Measurements from ENCODE around the gene MXD4.

The MXD4 gene

DNA sequence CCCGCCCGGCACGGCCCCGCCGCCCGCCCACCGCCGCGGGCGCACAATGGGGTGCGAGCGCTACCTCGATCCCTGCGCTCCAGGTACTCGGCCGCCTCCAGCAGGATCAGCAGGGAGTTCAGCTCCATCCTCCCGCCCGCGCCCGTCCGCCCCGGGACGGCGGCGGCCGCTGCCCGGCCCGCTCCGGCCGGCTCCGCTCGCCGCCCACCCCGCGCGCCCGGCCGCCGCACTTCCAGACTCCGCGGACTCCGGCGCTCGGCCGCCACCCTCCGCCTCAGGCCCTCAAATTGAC, at the start of gene MXD4:
Gene MXD4 (minus strand): TSS at position 257 of the 292 bp plus-strand sequence. CDS start 129 bp downstream, at position 128.
- DNase-seq, result no peak

DNA sequence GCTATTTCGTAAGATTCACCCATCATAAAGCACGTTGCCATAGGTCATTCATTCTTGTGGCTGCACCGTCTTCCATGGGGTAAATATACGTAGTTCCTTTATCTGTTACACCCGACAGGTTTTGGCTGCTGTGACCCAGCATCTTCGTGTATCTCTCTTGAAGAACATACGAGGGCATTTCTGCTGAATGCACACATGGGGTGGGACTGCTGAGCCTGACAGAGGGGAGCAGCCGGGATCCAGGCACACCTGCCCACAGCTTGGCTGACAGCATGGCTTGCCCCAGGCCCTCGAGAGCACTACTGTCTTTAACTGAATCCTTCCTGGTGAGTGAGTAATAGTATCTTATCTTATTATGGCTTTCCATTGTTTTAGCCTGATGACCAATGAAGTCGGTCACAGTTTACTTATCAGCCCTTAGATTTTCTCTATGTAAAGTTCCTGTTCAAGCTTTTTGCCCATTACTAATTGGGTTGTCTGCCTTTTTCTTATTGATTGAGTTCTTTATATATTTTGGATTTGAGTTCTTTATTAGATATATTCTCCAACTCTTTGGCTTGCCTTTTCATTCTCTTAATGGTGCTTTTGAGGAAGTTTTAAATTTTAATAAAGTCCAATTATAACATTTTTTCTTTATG, 45.0 kb upstream of the MXD4 start:
- no peak for DNase-seq

DNA sequence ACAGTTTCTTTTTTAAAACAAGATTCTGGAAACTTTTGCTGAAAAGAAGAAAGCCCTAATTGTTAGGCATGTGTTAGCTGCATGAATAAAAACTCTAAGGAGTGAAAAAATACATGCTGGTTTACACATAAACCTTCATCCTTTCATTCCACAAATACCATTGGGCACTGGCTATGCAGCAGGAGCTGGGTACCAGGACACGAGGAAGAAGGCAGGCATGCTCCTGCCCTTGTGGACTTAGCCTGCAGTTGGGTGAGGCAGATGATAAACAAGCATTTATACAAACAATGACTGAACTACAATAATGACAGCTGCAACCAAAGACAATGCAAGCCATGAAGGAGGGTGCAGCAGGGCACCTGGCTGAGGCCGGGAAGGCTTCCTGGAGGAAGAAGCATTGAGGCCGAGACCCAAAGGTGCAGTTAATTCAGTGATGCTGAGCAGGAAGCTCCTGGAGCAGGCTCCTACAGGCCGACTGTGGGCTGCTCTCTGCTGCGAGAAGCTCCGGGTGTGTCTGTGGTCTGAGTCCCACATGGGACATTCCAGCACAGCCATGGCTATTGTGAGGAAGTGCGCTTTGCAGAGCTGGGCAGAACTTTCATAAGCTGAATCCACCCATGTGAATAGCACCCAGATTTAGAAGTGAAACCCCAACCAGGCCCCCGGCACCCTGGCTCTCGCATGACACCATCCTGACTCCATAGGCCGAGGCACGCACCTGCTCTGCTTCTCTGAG, 44.0 kb upstream of the MXD4 start:
- DNase-seq, result no peak

DNA sequence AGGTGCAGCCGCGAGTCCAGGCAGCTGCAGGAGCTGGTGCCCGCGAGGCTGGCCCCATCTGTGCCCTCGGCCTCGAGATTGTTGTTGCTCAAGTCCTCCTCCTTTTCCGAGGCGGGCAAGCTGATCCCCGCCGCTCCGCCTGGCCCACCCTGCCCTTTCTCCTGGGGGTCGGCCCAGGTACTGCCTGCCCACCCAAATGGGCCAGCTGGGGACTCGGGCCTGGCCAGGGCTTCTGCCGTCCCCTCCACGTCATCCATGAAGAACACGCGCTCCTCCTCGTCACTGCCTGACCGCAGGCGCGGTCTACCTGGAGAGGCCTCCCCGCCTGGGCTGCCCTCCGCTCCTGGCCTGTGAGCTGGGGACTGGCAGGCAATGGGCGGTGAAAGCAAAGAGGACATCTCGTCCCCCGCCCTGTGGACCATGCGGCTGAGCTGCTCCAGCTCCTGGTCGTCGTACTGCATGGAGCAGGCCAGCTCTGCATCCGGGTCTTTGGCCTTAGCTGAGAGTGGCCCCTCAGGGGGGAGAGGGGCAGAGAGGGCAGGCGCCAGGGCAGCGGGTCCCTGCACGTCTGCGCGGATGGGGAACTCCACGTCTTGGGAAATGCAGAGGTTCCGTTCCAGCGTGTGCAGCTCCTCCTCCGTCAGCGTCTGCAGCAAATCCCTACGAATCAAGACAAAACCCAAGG, 43.1 kb upstream of the MXD4 start:
- no peak for DNase-seq

GRCh38 chr4:2304321-2304876, 42.5 kb upstream of the MXD4 start:
- no peak for DNase-seq

DNA sequence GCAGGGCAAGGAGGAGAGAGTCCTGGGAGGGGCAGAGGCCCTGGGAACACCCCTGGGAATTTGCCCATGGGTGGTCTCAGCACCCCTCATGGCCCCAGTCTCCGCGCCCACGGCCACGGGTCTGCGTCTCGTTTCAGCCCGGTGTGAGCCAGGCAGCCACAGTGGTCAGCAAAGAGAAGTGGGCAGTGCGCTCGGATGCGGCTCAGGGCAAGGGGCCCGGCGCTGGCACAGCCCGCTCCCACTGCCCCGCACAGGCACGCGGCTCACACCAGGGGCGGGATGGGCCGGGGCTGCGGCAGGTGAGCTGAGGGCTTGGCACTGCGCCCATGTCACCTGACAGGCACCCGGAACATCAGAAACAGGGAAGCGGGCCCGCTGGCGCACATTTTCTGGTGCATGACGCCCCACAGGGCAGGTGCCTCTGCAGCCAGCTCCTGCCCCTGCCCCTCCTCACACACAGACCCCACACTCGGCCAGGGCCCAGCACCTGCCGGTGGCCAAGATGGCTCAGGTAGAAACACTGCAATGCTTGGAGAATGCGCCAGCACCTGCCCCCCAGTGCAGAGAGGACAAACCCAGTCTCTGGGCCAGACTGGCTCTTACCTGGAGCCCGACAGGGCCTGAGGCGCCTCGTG, 41.9 kb upstream of the MXD4 start:
- no peak for DNase-seq

DNA sequence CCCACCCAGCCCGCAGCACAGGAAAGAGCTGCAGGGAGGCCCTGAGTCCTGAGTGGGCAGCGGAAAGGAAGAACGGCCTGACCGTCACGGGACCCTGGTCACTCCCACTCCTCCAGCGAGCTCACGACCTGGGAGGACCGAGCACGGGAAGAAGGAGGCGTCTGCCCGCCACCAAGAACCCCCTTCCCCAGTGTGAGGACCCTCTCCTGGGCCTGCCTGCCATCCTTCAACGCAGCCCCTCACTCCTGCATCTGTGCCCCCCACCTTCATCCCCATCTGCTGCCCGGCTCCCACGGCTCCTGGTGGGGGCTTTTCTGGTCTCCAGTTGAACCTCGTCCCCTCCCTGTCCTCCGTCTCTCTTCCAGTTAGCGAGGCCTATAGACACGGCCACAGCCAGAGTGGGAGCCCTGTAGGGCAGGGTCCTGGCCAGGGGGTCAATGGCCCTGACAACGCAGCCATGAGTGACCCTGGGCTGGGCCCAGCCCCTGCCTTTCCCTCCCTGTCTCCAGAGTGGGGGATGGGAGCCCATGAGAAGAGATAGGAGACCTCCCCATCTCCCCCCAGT, 41.3 kb upstream of the MXD4 start:
- no peak for DNase-seq

- DNase-seq, result no peak
These were observed 40.6 kb upstream of the MXD4 start for GRCh38 chr4:2302387-2303119.

DNA sequence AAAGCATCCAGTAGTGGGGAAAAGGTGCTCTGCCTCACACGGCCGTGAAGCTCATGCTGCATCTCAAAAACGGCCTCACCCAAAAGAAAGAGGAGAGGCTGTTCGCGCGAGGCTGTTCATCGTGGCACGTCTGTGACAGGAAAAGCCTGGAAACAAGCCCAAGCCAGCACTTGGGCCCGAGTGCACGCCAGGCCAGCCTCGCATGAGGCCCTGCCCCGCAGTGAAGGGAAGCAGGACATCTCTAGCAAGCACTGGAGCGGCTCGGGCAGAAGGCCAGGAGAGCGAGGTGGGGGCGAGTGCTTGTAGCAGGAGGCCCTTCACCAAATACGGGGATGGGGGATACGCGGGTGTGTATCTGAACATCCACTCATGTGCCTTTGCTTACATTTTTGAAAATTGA, 39.9 kb upstream of the MXD4 start:
- DNase-seq, result no peak

GRCh38 chr4:2301225-2301642, 39.3 kb upstream of the MXD4 start:
- no peak for DNase-seq

DNA sequence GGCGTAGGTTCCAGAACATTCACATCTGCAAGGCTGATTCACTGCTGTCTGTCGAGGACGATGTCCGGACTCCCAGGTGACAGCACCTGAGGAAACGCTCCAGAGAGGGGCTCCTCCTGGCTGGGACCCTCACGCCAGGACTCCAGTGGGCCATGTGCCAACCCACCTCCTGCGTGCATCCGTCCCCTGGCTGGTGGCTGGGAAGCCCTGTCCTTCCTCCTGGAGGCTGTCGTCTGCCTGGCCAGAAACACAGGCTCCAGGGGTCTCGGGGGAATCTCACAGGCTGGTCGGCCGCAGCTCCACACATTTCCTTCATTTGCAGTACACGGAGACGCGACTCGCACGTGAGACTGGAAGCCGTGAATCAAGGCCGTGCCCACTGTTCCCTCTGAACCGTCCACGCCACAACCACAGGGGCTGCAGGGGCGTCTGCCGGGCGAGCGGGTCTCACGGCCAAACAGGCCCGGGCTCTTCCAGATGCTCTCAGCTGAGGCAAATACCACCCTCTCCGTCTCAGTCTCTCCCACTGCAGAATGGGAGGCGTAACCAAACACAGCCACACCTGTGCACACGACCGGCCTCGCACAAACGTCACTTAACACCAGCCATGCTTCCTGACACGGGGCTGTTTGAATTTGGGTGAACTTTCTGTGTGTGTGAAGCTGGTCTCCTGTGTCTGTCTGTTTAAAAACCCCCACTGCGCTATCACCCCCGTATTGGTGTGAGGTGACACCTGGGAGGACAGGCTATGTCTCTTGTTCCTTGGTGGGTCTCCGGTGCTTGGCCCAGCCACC, 38.7 kb upstream of the MXD4 start:
- no peak for DNase-seq

DNA sequence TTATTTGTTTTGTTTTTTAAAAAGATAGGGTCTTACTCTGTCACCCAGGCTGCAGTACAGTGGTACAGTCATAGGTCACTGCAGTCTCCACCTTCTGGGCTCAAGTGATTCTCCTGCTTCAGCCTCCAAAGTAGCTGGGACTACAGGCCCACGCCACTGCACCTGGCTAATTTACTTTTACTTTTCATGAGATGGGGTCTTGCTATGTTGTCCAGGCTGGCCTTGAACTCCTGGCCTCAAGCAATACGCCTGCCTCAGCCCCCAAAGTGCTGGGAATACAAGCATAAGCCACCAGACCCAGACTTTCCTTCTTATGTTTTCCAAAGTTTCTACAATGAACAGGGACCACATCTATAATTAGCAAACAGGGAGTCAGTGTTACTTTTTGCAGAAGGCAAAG, 37.9 kb upstream of the MXD4 start:
- no peak for DNase-seq

DNA sequence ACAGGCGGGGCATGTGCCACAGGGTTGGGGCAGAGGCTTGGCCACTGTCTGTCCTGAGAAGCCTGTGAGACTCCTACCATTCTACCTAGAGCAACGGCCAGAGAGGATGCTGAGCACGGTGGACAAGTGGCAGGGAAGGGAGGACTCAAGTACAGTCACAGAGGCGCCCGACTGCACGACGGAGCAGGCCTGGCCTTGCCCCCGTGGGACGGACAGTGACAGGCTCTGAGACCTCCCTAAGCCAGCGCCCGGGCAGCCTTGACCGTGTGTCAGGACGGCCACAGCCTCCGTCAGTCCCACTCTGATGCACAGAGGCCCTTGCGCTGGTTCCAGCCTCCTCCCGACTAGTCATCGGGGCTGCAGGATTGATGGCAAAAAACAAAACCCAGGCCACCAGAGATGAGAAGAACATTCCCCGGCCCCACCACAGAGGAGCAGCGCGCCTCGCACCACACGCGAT, 36.7 kb upstream of the MXD4 start:
- no peak for DNase-seq

GRCh38 chr4:2297606-2298531, 36.0 kb upstream of the MXD4 start:
- DNase-seq, result no peak

DNA sequence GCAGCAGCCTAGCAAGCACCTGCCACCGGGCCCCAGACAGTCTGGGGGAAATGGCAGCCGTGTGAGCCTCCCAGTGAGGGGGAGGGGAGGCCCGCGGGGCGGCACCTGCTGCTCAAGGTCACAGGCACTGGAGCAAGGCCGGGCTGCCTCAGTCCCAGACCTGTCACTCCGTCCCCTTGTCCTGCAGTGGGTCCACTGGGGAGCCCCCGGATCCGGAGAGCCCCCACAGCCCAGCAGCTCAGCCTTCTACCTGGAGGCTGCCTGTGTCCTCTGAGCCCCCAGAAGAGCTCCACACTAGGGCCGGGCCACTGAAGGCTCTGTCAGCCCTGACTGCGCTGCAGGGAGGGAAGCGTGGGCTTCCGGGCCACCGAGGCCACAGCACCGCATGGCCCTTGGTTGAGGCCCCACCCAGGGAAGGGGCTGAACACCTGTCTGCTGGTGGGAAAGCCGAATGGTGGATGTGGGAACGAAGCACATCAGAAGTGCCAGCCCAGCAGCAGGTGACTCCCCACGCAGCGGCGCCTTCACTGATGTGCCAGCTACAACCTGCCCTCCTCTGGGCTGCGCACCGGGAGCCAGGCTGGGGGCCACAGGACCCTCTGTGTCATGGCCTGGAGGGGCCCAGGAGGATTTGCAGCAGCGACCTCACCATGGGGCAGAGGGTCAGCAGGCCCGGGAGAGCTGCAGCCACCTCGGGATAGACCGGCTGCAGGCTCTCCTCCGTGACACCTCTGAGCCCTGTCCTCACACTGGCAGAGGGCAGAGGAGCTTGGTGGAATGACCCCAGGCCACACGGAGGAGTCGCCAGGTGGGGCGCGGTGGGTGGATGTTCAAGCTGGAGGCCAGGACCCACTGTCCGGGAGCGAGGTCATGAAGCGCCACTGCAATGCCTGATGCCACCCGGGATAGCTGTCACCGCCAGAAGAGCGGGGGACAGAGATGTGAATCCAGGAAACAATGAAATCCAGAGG, 35.0 kb upstream of the MXD4 start:
- peak; percentile 44 for DNase-seq

GRCh38 chr4:2295900-2296442, 34.1 kb upstream of the MXD4 start:
- DNase-seq, result no peak

- no peak for DNase-seq
These were observed 33.6 kb upstream of the MXD4 start for GRCh38 chr4:2295500-2295899.

DNA sequence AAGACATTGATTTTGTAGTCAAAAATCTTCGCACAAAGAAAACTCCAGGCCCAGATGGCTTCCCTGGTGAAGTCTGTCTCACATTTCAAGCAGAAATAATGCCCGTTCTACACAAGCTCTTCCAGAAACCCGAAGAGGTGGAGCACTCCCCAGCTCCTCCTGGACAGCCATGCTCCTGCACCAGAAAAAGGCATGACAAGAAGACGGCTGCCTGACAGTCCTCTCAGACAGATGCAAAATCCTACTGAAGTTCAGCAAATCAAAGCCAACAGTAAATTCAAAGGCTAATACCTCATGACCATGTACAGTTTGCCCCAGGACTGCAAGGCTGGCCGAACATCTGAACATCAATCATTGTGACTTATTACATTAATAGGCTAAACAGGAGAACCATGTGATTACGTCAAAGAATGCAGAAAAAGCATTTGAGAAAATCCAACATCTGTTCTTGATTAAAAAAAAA, 30.8 kb upstream of the MXD4 start:
- DNase-seq, result no peak
